IMR-90 (cell line): ENCODE measurements around the gene NDUFAF2. TPM values are rescaled to one million over a fixed set of nuclear protein-coding genes. Genes with fewer than 3 reads are reported as not detected.

Source experiments
- ATAC-seq: fragments of 200-7000 bp; cut with Tn5 transposase; 2 replicates; pipeline ENCODE4 v1.9.1; 2020; ENCODE audit warnings: low read depth, mild to moderate bottlenecking, moderate library complexity
- BruUV-seq: library from RNA; stranded (reverse); fragments of 400-500 nt; replicated peaks from 2 replicates; lab custom pipeline; 2021; lab: Mats Ljungman, UMichigan
- CTCF ChIA-PET: fragments of 300-600 bp; formaldehyde crosslinking; extraction: SDS; loops from one replicate; lab custom pipeline; 2021; ENCODE audit warnings: antibody characterized with exemption; lab: Yijun Ruan, JAX
- POLR2A ChIA-PET: fragments of 300-600 bp; sonication (Branson Sonifier 250); formaldehyde crosslinking; loops from one replicate; lab custom pipeline; 2022; ENCODE audit warnings: antibody characterized with exemption; ENCODE audit not compliant: unreplicated experiment; lab: Charles Lee
- DNase-seq: peaks from one replicate; pipeline ENCODE4 v3.0.0; 2013
- H2AFZ ChIP-seq: replicated peaks from 2 replicates; pipeline ENCODE3; 2013; ENCODE audit warnings: low read length, mild to moderate bottlenecking; ENCODE audit not compliant: poor library complexity
- H2AK5ac ChIP-seq: 2 replicates; pipeline ENCODE4 v1.6.1; 2013; ENCODE audit warnings: low read depth, low read length, inconsistent platforms
- H2AK9ac ChIP-seq: replicated peaks from 2 replicates; pipeline ENCODE3; 2013; ENCODE audit warnings: mild to moderate bottlenecking, low read depth, low read length, moderate library complexity; ENCODE audit not compliant: poor library complexity
- H2BK120ac ChIP-seq: 2 replicates; pipeline ENCODE4 v1.6.1; 2013; ENCODE audit warnings: low read depth, low read length, inconsistent platforms
- H2BK15ac ChIP-seq: 3 replicates; pipeline ENCODE4 v1.6.1; 2013; ENCODE audit warnings: low read depth, low read length, inconsistent platforms
- H2BK20ac ChIP-seq: 2 replicates; pipeline ENCODE4 v1.6.1; 2013; ENCODE audit warnings: low read depth, mild to moderate bottlenecking, inconsistent platforms, low read length, moderate library complexity
- H2BK5ac ChIP-seq: 2 replicates; pipeline ENCODE4 v1.6.1; 2013; ENCODE audit warnings: mild to moderate bottlenecking, low read depth, low read length, inconsistent platforms; ENCODE audit not compliant: poor library complexity, severe bottlenecking
- H3K14ac ChIP-seq: replicated peaks from 2 replicates; pipeline ENCODE4 v1.6.1; 2013; ENCODE audit warnings: low read depth, low read length, inconsistent platforms
- H3K18ac ChIP-seq: 2 replicates; pipeline ENCODE4 v1.6.1; 2013; ENCODE audit warnings: low read depth, low read length, control low read depth
- H3K23ac ChIP-seq: 2 replicates; pipeline ENCODE4 v1.6.1; 2013; ENCODE audit warnings: low read depth, low read length, inconsistent platforms
- H3K27ac ChIP-seq: 2 replicates; pipeline ENCODE4 v1.5.1; 2013; ENCODE audit warnings: mild to moderate bottlenecking, control low read depth, low read length; ENCODE audit not compliant: insufficient read depth
- H3K27me3 ChIP-seq: 2 replicates; pipeline ENCODE4 v1.6.1; 2013; ENCODE audit warnings: low read length; ENCODE audit not compliant: control insufficient read depth, insufficient read depth
- H3K36me3 ChIP-seq: 2 replicates; pipeline ENCODE4 v1.6.1; 2013; ENCODE audit warnings: low read length, mixed read lengths; ENCODE audit not compliant: control insufficient read depth, insufficient read depth
- H3K4ac ChIP-seq: 2 replicates; pipeline ENCODE4 v1.6.1; 2013; ENCODE audit warnings: low read depth, low read length, inconsistent platforms
- H3K4me1 ChIP-seq: 2 replicates; pipeline ENCODE4 v1.6.1; 2013; ENCODE audit warnings: low read length, mixed read lengths; ENCODE audit not compliant: control insufficient read depth, insufficient read depth
- H3K4me2 ChIP-seq: 2 replicates; pipeline ENCODE4 v1.6.1; 2013; ENCODE audit warnings: low read depth, mild to moderate bottlenecking, control low read depth, low read length, moderate library complexity
- H3K4me3 ChIP-seq: 2 replicates; pipeline ENCODE4 v1.5.1; 2013; ENCODE audit warnings: low read depth, mild to moderate bottlenecking, control low read depth, low read length, moderate library complexity; ENCODE audit not compliant: insufficient read depth
- H3K56ac ChIP-seq: 2 replicates; pipeline ENCODE4 v1.6.1; 2013; ENCODE audit warnings: low read length, inconsistent platforms; ENCODE audit not compliant: insufficient read depth; ENCODE audit errors: extremely low read depth
- H3K79me1 ChIP-seq, 2 experiments: 2 replicates each; pipeline ENCODE4 v1.6.1; 2013; ENCODE audit warnings: low read length in 2 of 2, inconsistent platforms in 1 of 2, low read depth in 1 of 2
- H3K9ac ChIP-seq: 2 replicates; pipeline ENCODE4 v1.6.1; 2013; ENCODE audit warnings: low read depth, low read length, control low read depth
- H3K9me1 ChIP-seq: 2 replicates; pipeline ENCODE4 v1.6.1; 2013; ENCODE audit warnings: low read length, inconsistent platforms; ENCODE audit not compliant: insufficient read depth
- H3K9me3 ChIP-seq: 2 replicates; pipeline ENCODE4 v1.6.1; 2013; ENCODE audit warnings: low read length; ENCODE audit not compliant: control insufficient read depth, insufficient read depth
- H4K20me1 ChIP-seq: 2 replicates; pipeline ENCODE4 v1.6.1; 2013; ENCODE audit warnings: low read length, inconsistent platforms; ENCODE audit not compliant: insufficient read depth
- H4K5ac ChIP-seq: 2 replicates; pipeline ENCODE4 v1.6.1; 2013; ENCODE audit warnings: mild to moderate bottlenecking, low read depth, low read length, control low read depth
- H4K8ac ChIP-seq, 2 experiments: 2 replicates each; pipeline ENCODE4 v1.6.1; 2013; ENCODE audit warnings: low read depth in 2 of 2, low read length in 2 of 2, control low read depth in 1 of 2, inconsistent platforms in 1 of 2
- H4K91ac ChIP-seq: 2 replicates; pipeline ENCODE4 v1.6.1; 2013; ENCODE audit warnings: low read depth, low read length, inconsistent platforms; ENCODE audit not compliant: insufficient read depth
- BHLHE40 ChIP-seq: fragments of 150-350 bp; IDR thresholded peaks from 2 replicates; pipeline ENCODE4 v1.6.1; 2016; ENCODE audit warnings: mild to moderate bottlenecking, low read depth, low read length
- FOS ChIP-seq: fragments of 150-350 bp; IDR thresholded peaks from 2 replicates; pipeline ENCODE4 v1.6.1; 2016; ENCODE audit warnings: low read depth, low read length
- POLR2A ChIP-seq: IDR thresholded peaks from 2 replicates; pipeline ENCODE4 v1.6.1; 2012; ENCODE audit warnings: mild to moderate bottlenecking, low read depth, low read length
- RAD21 ChIP-seq: IDR thresholded peaks from 2 replicates; pipeline ENCODE4 v1.6.1; 2012; ENCODE audit warnings: low read length, improper control_type of control experiment
- dilution Hi-C: fragments of 300-500 bp; cut with HindIII; formaldehyde crosslinking; loops from one replicate; pipeline ENCODE4 v1.14.3; 2018; ENCODE audit warnings: low sequenced_read_pairs; ENCODE audit not compliant: unreplicated experiment
- in situ Hi-C: fragments of 300-500 bp; cut with MboI; formaldehyde crosslinking; loops from 3 replicates; pipeline ENCODE4 v1.14.3; 2019; ENCODE audit warnings: low sequenced_read_pairs, inconsistent platforms, mixed read lengths
- intact Hi-C: fragments of 100-400 bp; cut with micrococcal nuclease; formaldehyde crosslinking; loops from 2 replicates; pipeline ENCODE4 v1.10.0; 2022
- polyA plus RNA-seq, 3 experiments: library from polyadenylated mRNA; depleted of rRNA; stranded (reverse); fragments of >200 nt; gene quantifications; 2 replicates each; pipeline ENCODE4 v1.2.3, GENCODE V29; 2012; ENCODE audit warnings: low replicate concordance in 1 of 3
- total RNA-seq: library from RNA; depleted of rRNA; stranded (reverse); fragments of >200 nt; gene quantifications from 2 replicates; pipeline ENCODE4 v1.2.3, GENCODE V29; 2012
- TF ChIP-seq, protein P1 (sequence below): fragments of 150-350 bp; IDR thresholded peaks from 2 replicates; pipeline ENCODE4 v1.6.1; 2016; ENCODE audit warnings: low read depth, mild to moderate bottlenecking, low read length, moderate library complexity, borderline replicate concordance

NDUFAF2 gene
- total and polyA plus RNA-seq, 2 of the 4 experiments (the other 2 are of a cell fraction) = 11.8 to 24.7 TPM

DNA sequence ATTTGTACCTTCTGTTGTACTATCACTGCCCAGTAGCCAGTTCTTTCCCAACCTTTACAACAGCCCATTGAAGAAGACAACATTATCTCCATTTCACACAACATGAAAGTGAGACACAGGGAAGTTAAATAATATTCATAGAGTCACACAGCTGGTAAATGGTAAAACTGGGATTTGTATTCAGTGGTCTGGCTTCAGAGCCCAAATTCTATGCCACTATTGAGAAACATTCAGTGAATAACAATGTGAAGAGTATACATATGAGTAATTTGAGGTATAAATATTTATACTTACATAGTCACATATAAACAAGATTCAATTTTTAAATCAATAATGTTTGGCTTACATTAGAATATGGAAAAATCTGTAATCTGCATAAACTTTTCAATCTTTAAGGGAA lies 203.5 kb downstream of the NDUFAF2 start:
- DNase-seq = peak; percentile 66
- in situ Hi-C loops = no loop called here
- no peak overlapping the region for H2BK20ac ChIP-seq
- no peak overlapping the region for H3K9ac ChIP-seq
- H2BK15ac ChIP-seq = no peak overlapping the region
- no peaks in the 10 kb centered on the region; the same call in 1 of the 2 replicates for H3K9me1 ChIP-seq
- peaks cover 5 to 7% of the 10 kb centered on the region in 2 experiments; a peak in 3 of 4 replicates for H3K79me1 ChIP-seq
- H2BK120ac ChIP-seq = no peak overlapping the region
- H2AK5ac ChIP-seq = no peak overlapping the region
- no peak overlapping the region for H3K56ac ChIP-seq
- H2AFZ ChIP-seq = no peak overlapping the region
- ChIA-PET CTCF (no interaction called here), POLR2A (no interaction called here)
- no peaks in the 10 kb centered on the region for H4K20me1 ChIP-seq
- H3K4me2 ChIP-seq = no peak overlapping the region
- H3K36me3 ChIP-seq = no peaks in the 10 kb centered on the region
- no peak overlapping the region for H3K23ac ChIP-seq
- no peak overlapping the region for H3K18ac ChIP-seq
- H4K8ac ChIP-seq = no peak overlapping the region
- no peak overlapping the region for H3K27ac ChIP-seq
- intact Hi-C loops = no loop called here
- dilution Hi-C loops = no loop called here
- TF ChIP-seq POLR2A (no peak), RAD21 (no peak), FOS (peak; percentile 43; the same call in 1 of the 2 replicates), BHLHE40 (no peak)
- TF ChIP-seq, protein P1, sequence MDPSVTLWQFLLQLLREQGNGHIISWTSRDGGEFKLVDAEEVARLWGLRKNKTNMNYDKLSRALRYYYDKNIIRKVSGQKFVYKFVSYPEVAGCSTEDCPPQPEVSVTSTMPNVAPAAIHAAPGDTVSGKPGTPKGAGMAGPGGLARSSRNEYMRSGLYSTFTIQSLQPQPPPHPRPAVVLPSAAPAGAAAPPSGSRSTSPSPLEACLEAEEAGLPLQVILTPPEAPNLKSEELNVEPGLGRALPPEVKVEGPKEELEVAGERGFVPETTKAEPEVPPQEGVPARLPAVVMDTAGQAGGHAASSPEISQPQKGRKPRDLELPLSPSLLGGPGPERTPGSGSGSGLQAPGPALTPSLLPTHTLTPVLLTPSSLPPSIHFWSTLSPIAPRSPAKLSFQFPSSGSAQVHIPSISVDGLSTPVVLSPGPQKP = no peak
- no peak overlapping the region for H3K4me3 ChIP-seq
- H3K9me3 ChIP-seq = no peaks in the 10 kb centered on the region
- H3K4me1 ChIP-seq = peaks cover 5% of the 10 kb centered on the region; the same call in 1 of the 2 replicates
- no peaks in the 10 kb centered on the region for H3K27me3 ChIP-seq
- H3K14ac ChIP-seq = no peak overlapping the region
- H4K5ac ChIP-seq = no peak overlapping the region
- no peak overlapping the region for H2AK9ac ChIP-seq
- H2BK5ac ChIP-seq = no peak overlapping the region
- no TSS peak for BruUV-seq
- H3K4ac ChIP-seq = no peak overlapping the region
- H4K91ac ChIP-seq = no peak overlapping the region
- ATAC-seq = peak; percentile 86
